Endothelial cell of umbilical vein (primary cell): ENCODE results near the gene MMS22L. TPM values are rescaled to one million over a fixed set of nuclear protein-coding genes. Genes with fewer than 3 reads are reported as not detected.

Source experiments
- BruUV-seq: library from RNA; stranded (reverse); fragments of 400-500 nt; replicated peaks from 2 replicates; lab custom pipeline; 2021; lab: Mats Ljungman, UMichigan
- CTCF ChIA-PET: fragments of 300-600, 350-600 bp; sonication (Branson Sonifier 250); formaldehyde crosslinking; loops from one replicate; lab custom pipeline; 2021; ENCODE audit warnings: antibody characterized with exemption, inconsistent platforms; lab: Charles Lee
- POLR2A ChIA-PET: fragments of 300-600, 350-600 bp; sonication (Branson Sonifier 250); formaldehyde crosslinking; loops from one replicate; lab custom pipeline; 2021; ENCODE audit warnings: antibody characterized with exemption, inconsistent platforms; lab: Charles Lee
- DNase-seq: peaks from one replicate; pipeline ENCODE4 v3.0.0-alpha.2; 2011; ENCODE audit warnings: low read depth, low spot score
- FAIRE-seq: peaks from 2 replicates; lab custom pipeline; 2011; peaks lifted over from hg19 to GRCh38; lab: Jason Lieb, UNC
- H2AFZ ChIP-seq: 2 replicates; pipeline ENCODE4 v1.6.0; 2012; ENCODE audit warnings: low read depth, low read length, control low read depth, inconsistent platforms
- H3K27ac ChIP-seq: 2 replicates; pipeline ENCODE4 v1.5.1; 2011; ENCODE audit warnings: low read depth, mild to moderate bottlenecking, control low read depth, low read length, moderate library complexity; ENCODE audit not compliant: insufficient read depth
- H3K27me3 ChIP-seq, 2 experiments: 2 replicates each; pipeline versions ENCODE4 v1.6.0 to v1.6.1; 2011; ENCODE audit warnings: low read length in 2 of 2, mixed read lengths in 1 of 2; ENCODE audit not compliant: control insufficient read depth in 2 of 2, insufficient read depth in 2 of 2
- H3K36me3 ChIP-seq, 2 experiments: 2 replicates in 1 of 2; 3 replicates in 1 of 2; pipeline ENCODE4 v1.5.1; 2011; ENCODE audit warnings: low read length in 2 of 2, mild to moderate bottlenecking in 1 of 2, moderate library complexity in 1 of 2; ENCODE audit not compliant: control insufficient read depth in 2 of 2, insufficient read depth in 2 of 2; ENCODE audit errors: extremely low read depth in 1 of 2
- H3K4me1 ChIP-seq: 3 replicates; pipeline ENCODE4 v1.5.1; 2011; ENCODE audit warnings: mild to moderate bottlenecking, low read length; ENCODE audit not compliant: control insufficient read depth, insufficient read depth; ENCODE audit errors: extremely low read depth
- H3K4me2 ChIP-seq: 2 replicates; pipeline ENCODE4 v1.6.1; 2011; ENCODE audit warnings: low read length, control low read depth, mixed read lengths; ENCODE audit not compliant: insufficient read depth
- H3K4me3 ChIP-seq, 3 experiments: fragments of 200-600 bp in 1 of 3; sonication (generic), shearing (Covaris generic) in 1 of 3; replicated peaks in 1 of 3; 2 replicates each; pipeline ENCODE4 v1.5.1; 2011 to 2016; ENCODE audit warnings: control low read depth in 3 of 3, low read length in 3 of 3, mild to moderate bottlenecking in 2 of 3, inconsistent platforms in 1 of 3, low read depth in 1 of 3, moderate library complexity in 1 of 3; ENCODE audit not compliant: insufficient read depth in 1 of 3
- H3K79me2 ChIP-seq: 2 replicates; pipeline ENCODE4 v1.6.0; 2012; ENCODE audit warnings: low read length, inconsistent platforms; ENCODE audit not compliant: control insufficient read depth, insufficient read depth
- H3K9ac ChIP-seq: replicated peaks from 2 replicates; pipeline ENCODE3; 2011; ENCODE audit warnings: low read length, control low read depth; ENCODE audit not compliant: insufficient read depth; ENCODE audit errors: extremely low read depth
- H3K9me1 ChIP-seq: replicated peaks from 3 replicates; pipeline ENCODE4 v1.6.0; 2011; ENCODE audit warnings: mild to moderate bottlenecking, low read length; ENCODE audit not compliant: control insufficient read depth, insufficient read depth; ENCODE audit errors: extremely low read depth
- H3K9me3 ChIP-seq: replicated peaks from 2 replicates; pipeline ENCODE4 v1.5.1; 2012; ENCODE audit warnings: low read length, inconsistent platforms; ENCODE audit not compliant: control insufficient read depth, insufficient read depth
- H4K20me1 ChIP-seq: replicated peaks from 2 replicates; pipeline ENCODE3; 2011; ENCODE audit warnings: mild to moderate bottlenecking, low read length; ENCODE audit not compliant: control insufficient read depth, insufficient read depth; ENCODE audit errors: extremely low read depth
- EZH2 ChIP-seq: IDR thresholded peaks from 2 replicates; pipeline ENCODE4 v1.6.1; 2012; ENCODE audit warnings: borderline replicate concordance, low read depth, mild to moderate bottlenecking, moderate library complexity, low read length, inconsistent platforms; ENCODE audit not compliant: severe bottlenecking
- FOS ChIP-seq: IDR thresholded peaks from 2 replicates; pipeline ENCODE4 v1.6.1; 2011; ENCODE audit warnings: mild to moderate bottlenecking, low read length, moderate library complexity, borderline replicate concordance; ENCODE audit not compliant: insufficient read depth
- GATA2 ChIP-seq: IDR thresholded peaks from 2 replicates; pipeline ENCODE4 v1.7.0; 2011; ENCODE audit warnings: low read depth, mild to moderate bottlenecking, moderate library complexity, mixed read lengths, low read length; ENCODE audit not compliant: insufficient read length, insufficient read depth
- JUN ChIP-seq: IDR thresholded peaks from 2 replicates; pipeline ENCODE4 v1.6.1; 2011; ENCODE audit warnings: borderline replicate concordance, low read depth; ENCODE audit not compliant: insufficient read length, insufficient read depth
- MYC ChIP-seq: IDR thresholded peaks from one replicate; pipeline ENCODE4 v1.6.1; 2011; ENCODE audit warnings: mild to moderate bottlenecking, low read depth, low read length
- POLR2A ChIP-seq: IDR thresholded peaks from 2 replicates; pipeline ENCODE4 v1.6.1; 2012; ENCODE audit warnings: low read depth, mild to moderate bottlenecking, control low read depth, low read length
- POLR2AphosphoS5 ChIP-seq: IDR thresholded peaks from 2 replicates; pipeline ENCODE4 v1.6.1; 2012; ENCODE audit warnings: low read depth, mild to moderate bottlenecking, control low read depth, low read length, moderate library complexity; ENCODE audit not compliant: insufficient read depth
- dilution Hi-C: fragments of 300-500 bp; cut with MboI; formaldehyde crosslinking; loops from one replicate; pipeline ENCODE4 v1.15.0; 2019; ENCODE audit warnings: low sequenced_read_pairs; ENCODE audit not compliant: extremely low pct_ligation_motif_present
- intact Hi-C: fragments of 100-400 bp; cut with micrococcal nuclease; formaldehyde crosslinking; loops from one replicate; pipeline ENCODE4 v1.10.0; 2022
- polyA plus RNA-seq, 4 experiments: library from polyadenylated mRNA; depleted of rRNA in 3 of 4; stranded (reverse) in 3 of 4; unstranded in 1 of 4; fragments of >200 nt; gene quantifications; 2 replicates each; pipeline versions ENCODE4 v1.2.1 to v1.2.3, GENCODE V29; 2011 to 2012; ENCODE audit warnings: missing spikeins in 1 of 4
- total RNA-seq: library from RNA; stranded (reverse); gene quantifications from 2 replicates; pipeline ENCODE4 v1.2.3, GENCODE V29; 2021
- TF ChIP-seq, protein P1 (sequence below): IDR thresholded peaks from 2 replicates; pipeline ENCODE4 v1.6.1; 2011; ENCODE audit not compliant: insufficient read depth, insufficient read length
- TF ChIP-seq, protein P2 (sequence below), 2 donors: IDR thresholded peaks; 1 replicate in 1 of 2; 2 replicates in 1 of 2; pipeline ENCODE4 v1.5.1; 2011; ENCODE audit warnings: low read length in 2 of 2, mild to moderate bottlenecking in 2 of 2, moderate library complexity in 2 of 2, control low read depth in 1 of 2, inconsistent platforms in 1 of 2, low read depth in 1 of 2; ENCODE audit not compliant: insufficient read depth in 1 of 2; ENCODE audit errors: extremely low read depth in 1 of 2

Gene MMS22L
- total and polyA plus RNA-seq, 2 donors (not counting 3 experiments of a cell fraction or from before 2014, with no cell fraction given) = 5.5 to 19.3 TPM

DNA sequence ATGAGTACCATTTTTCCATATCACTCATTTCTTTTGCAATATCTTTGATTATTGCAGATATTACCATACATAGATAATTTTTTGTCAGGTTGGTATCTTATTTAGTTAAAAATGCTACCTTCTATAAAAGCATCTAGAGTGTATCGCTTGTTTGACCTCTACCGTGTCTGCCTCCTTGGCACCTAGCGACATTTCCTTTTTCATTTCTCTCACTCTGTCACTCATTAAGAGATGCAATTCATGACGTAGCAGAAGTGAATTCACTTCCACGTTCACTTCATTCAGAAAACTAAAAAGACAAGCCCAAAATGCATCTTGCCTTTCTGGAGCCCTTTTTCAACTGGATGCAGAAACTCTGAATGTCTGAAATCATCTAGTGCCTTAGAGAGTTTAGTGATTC is 172.9 kb downstream of the MMS22L start:
- ChIA-PET CTCF (no interaction called here), POLR2A (no interaction called here)
- Histone ChIP-seq H3K36me3 (no peaks in the 10 kb centered on the region), H4K20me1 (no peaks in the 10 kb centered on the region), H3K9ac (no peak overlapping the region), H3K4me3 (no peak overlapping the region), H3K4me2 (no peak overlapping the region), H3K4me1 (no peaks in the 10 kb centered on the region), H2AFZ (no peak overlapping the region), H3K9me1 (no peaks in the 10 kb centered on the region), H3K27me3 (peaks cover 0 to 10% of the 10 kb centered on the region in 2 experiments), H3K9me3 (no peaks in the 10 kb centered on the region), H3K27ac (no peak overlapping the region), H3K79me2 (no peaks in the 10 kb centered on the region)
- DNase-seq (no peak), FAIRE-seq (no peak)
- TF ChIP-seq, protein P1, sequence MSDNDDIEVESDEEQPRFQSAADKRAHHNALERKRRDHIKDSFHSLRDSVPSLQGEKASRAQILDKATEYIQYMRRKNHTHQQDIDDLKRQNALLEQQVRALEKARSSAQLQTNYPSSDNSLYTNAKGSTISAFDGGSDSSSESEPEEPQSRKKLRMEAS = no peak
- TF ChIP-seq, protein P2, sequence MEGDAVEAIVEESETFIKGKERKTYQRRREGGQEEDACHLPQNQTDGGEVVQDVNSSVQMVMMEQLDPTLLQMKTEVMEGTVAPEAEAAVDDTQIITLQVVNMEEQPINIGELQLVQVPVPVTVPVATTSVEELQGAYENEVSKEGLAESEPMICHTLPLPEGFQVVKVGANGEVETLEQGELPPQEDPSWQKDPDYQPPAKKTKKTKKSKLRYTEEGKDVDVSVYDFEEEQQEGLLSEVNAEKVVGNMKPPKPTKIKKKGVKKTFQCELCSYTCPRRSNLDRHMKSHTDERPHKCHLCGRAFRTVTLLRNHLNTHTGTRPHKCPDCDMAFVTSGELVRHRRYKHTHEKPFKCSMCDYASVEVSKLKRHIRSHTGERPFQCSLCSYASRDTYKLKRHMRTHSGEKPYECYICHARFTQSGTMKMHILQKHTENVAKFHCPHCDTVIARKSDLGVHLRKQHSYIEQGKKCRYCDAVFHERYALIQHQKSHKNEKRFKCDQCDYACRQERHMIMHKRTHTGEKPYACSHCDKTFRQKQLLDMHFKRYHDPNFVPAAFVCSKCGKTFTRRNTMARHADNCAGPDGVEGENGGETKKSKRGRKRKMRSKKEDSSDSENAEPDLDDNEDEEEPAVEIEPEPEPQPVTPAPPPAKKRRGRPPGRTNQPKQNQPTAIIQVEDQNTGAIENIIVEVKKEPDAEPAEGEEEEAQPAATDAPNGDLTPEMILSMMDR (IDR thresholded peaks at IDR 0.05; ENCODE audit: extremely low read depth in 1 of 2, insufficient read depth in 1 of 2, low read depth in 1 of 2, low read length in 2 of 2) = no peak
- TF ChIP-seq POLR2AphosphoS5 (no peak), POLR2A (no peak), JUN (no peak), MYC (no peak), EZH2 (no peak), GATA2 (no peak), FOS (no peak)
- no TSS peak for BruUV-seq
- intact Hi-C loops (no loop called here), dilution Hi-C loops (no loop called here)
